DND-41 (cell line): ENCODE results near the gene PGBD5.

Experiments
- CTCF ChIP-seq: IDR thresholded peaks from 2 replicates; pipeline ENCODE4 v1.5.1; 2012; ENCODE audit warnings: borderline replicate concordance, low read length, moderate library complexity, mild to moderate bottlenecking; ENCODE audit not compliant: poor library complexity, severe bottlenecking; ENCODE audit errors: extremely low read depth
- EZH2 ChIP-seq: IDR thresholded peaks from 3 replicates; pipeline ENCODE4 v1.6.1; 2012; ENCODE audit warnings: borderline replicate concordance, low read depth, mild to moderate bottlenecking, moderate library complexity, low read length, inconsistent platforms; ENCODE audit not compliant: severe bottlenecking

GRCh38 chr1:230399321-230400006 lies 26.7 kb downstream of the PGBD5 start:
- no peak for TF ChIP-seq CTCF
- no peak for TF ChIP-seq EZH2
